ENCODE results near the gene CA10. TPM values are rescaled to one million over a fixed set of nuclear protein-coding genes. Genes with fewer than 3 reads are reported as not detected.

CA10 gene
- total and polyA plus RNA-seq, 2 donors (not counting 1 experiment from before 2014, with no cell fraction given), result not detected

- Histone ChIP-seq H3K4me1 (ENCODE audit: control insufficient read depth, extremely low read depth, insufficient read depth, low read length) (no peaks in the 10 kb centered on the region), H4K20me1 (ENCODE audit: control insufficient read depth, extremely low read depth, insufficient read depth, low read length) (no peaks in the 10 kb centered on the region), H3K4me3 (replicated peaks in 1 of 4; ENCODE audit: control extremely low read depth in 1 of 4, insufficient read depth in 1 of 4, low read depth in 3 of 4, low read length in 4 of 4) (no peak overlapping the region), H3K27ac (ENCODE audit: insufficient read depth, low read length) (no peak overlapping the region), H3K79me2 (ENCODE audit: control insufficient read depth, insufficient read depth, low read length) (no peaks in the 10 kb centered on the region), H2AFZ (ENCODE audit: low read length) (no peak overlapping the region), H3K9me3 (ENCODE audit: control insufficient read depth, insufficient read depth, low read depth, low read length) (no peaks in the 10 kb centered on the region), H3K27me3 (ENCODE audit: control insufficient read depth, insufficient read depth, low read length) (no peaks in the 10 kb centered on the region), H3K36me3 (ENCODE audit: control insufficient read depth, insufficient read depth, low read length) (no peaks in the 10 kb centered on the region), H3K9ac (ENCODE audit: insufficient read depth, low read length) (no peak overlapping the region), H3K4me2 (ENCODE audit: extremely low read depth, insufficient read depth, low read length) (no peak overlapping the region)
- no peak for TF ChIP-seq CTCF (conservative IDR thresholded peaks at IDR 0.05 in 1 of 2, IDR thresholded peaks at IDR 0.05 in 1 of 2; ENCODE audit: low read depth in 1 of 2, low read length in 2 of 2)
- TF ChIP-seq EZH2 (IDR thresholded peaks at IDR 0.05; ENCODE audit: low read length, missing control alignments), result no peak
- no peak for DNase-seq (ENCODE audit: low read depth in 2 of 2)
Observed at GRCh38 chr17:51751072-51751471, 407.4 kb downstream of the CA10 start.

GRCh38 chr17:51748749-51749604, 409.5 kb downstream of the CA10 start:
- no peak overlapping the region for H3K4me3 ChIP-seq (replicated peaks in 1 of 4; ENCODE audit: control extremely low read depth in 1 of 4, insufficient read depth in 1 of 4, low read depth in 3 of 4, low read length in 4 of 4)
- no peak for DNase-seq (ENCODE audit: low read depth in 2 of 2)
- no peak for TF ChIP-seq EZH2 (IDR thresholded peaks at IDR 0.05; ENCODE audit: low read length, missing control alignments)
- no peak for TF ChIP-seq CTCF (conservative IDR thresholded peaks at IDR 0.05 in 1 of 2, IDR thresholded peaks at IDR 0.05 in 1 of 2; ENCODE audit: low read depth in 1 of 2, low read length in 2 of 2)

GRCh38 chr17:51746421-51746820, 412.1 kb downstream of the CA10 start:
- no peaks in the 10 kb centered on the region for H3K79me2 ChIP-seq (ENCODE audit: control insufficient read depth, insufficient read depth, low read length)
- H3K4me1 ChIP-seq (ENCODE audit: control insufficient read depth, extremely low read depth, insufficient read depth, low read length), result no peaks in the 10 kb centered on the region
- H2AFZ ChIP-seq (ENCODE audit: low read length), result no peak overlapping the region
- H3K36me3 ChIP-seq (ENCODE audit: control insufficient read depth, insufficient read depth, low read length), result no peaks in the 10 kb centered on the region
- no peaks in the 10 kb centered on the region for H4K20me1 ChIP-seq (ENCODE audit: control insufficient read depth, extremely low read depth, insufficient read depth, low read length)
- H3K9ac ChIP-seq (ENCODE audit: insufficient read depth, low read length), result no peak overlapping the region
- no peaks in the 10 kb centered on the region for H3K9me3 ChIP-seq (ENCODE audit: control insufficient read depth, insufficient read depth, low read depth, low read length)
- no peak overlapping the region for H3K4me3 ChIP-seq (replicated peaks in 1 of 4; ENCODE audit: control extremely low read depth in 1 of 4, insufficient read depth in 1 of 4, low read depth in 3 of 4, low read length in 4 of 4)
- H3K4me2 ChIP-seq (ENCODE audit: extremely low read depth, insufficient read depth, low read length), result no peak overlapping the region
- H3K27me3 ChIP-seq (ENCODE audit: control insufficient read depth, insufficient read depth, low read length), result no peaks in the 10 kb centered on the region
- DNase-seq (ENCODE audit: low read depth in 2 of 2), result no peak
- H3K27ac ChIP-seq (ENCODE audit: insufficient read depth, low read length), result no peak overlapping the region
- no peak for TF ChIP-seq EZH2 (IDR thresholded peaks at IDR 0.05; ENCODE audit: low read length, missing control alignments)
- no peak for TF ChIP-seq CTCF (conservative IDR thresholded peaks at IDR 0.05 in 1 of 2, IDR thresholded peaks at IDR 0.05 in 1 of 2; ENCODE audit: low read depth in 1 of 2, low read length in 2 of 2)

More at GRCh38 chr17:51748749-51749604, 409.5 kb downstream of the CA10 start:
- Histone ChIP-seq H4K20me1 (ENCODE audit: control insufficient read depth, extremely low read depth, insufficient read depth, low read length) (no peaks in the 10 kb centered on the region), H3K9me3 (ENCODE audit: control insufficient read depth, insufficient read depth, low read depth, low read length) (no peaks in the 10 kb centered on the region), H3K9ac (ENCODE audit: insufficient read depth, low read length) (no peak overlapping the region), H2AFZ (ENCODE audit: low read length) (no peak overlapping the region), H3K36me3 (ENCODE audit: control insufficient read depth, insufficient read depth, low read length) (no peaks in the 10 kb centered on the region), H3K27me3 (ENCODE audit: control insufficient read depth, insufficient read depth, low read length) (no peaks in the 10 kb centered on the region), H3K4me1 (ENCODE audit: control insufficient read depth, extremely low read depth, insufficient read depth, low read length) (no peaks in the 10 kb centered on the region), H3K79me2 (ENCODE audit: control insufficient read depth, insufficient read depth, low read length) (no peaks in the 10 kb centered on the region), H3K27ac (ENCODE audit: insufficient read depth, low read length) (no peak overlapping the region), H3K4me2 (ENCODE audit: extremely low read depth, insufficient read depth, low read length) (no peak overlapping the region)
